H1 (cell line): Measurements from ENCODE around the gene AICDA. TPM values are rescaled to one million over a fixed set of nuclear protein-coding genes. Genes with fewer than 3 reads are reported as not detected.
A peak's percentile ranks its signal among the peaks of the same experiment; 100 is the strongest.

ENCODE experiments used
- CTCF ChIA-PET: fragments of 300-600 bp; sonication (Branson Sonifier 250); formaldehyde crosslinking; loops from one replicate; lab custom pipeline; 2021; ENCODE audit not compliant: partially characterized antibody; lab: Charles Lee
- POLR2A ChIA-PET: fragments of 300-600 bp; sonication (Branson Sonifier 250); formaldehyde crosslinking; loops from one replicate; lab custom pipeline; 2021; ENCODE audit warnings: inconsistent platforms; ENCODE audit not compliant: partially characterized antibody; lab: Charles Lee
- DNase-seq, 2 experiments: peaks; one replicate each; pipeline versions ENCODE4 v3.0.0 to v3.0.0-alpha.2; 2010 to 2022; ENCODE audit warnings: low spot score in 2 of 2, low read depth in 1 of 2, mixed read lengths in 1 of 2
- FAIRE-seq: peaks from 2 replicates; lab custom pipeline; 2011; peaks lifted over from hg19 to GRCh38; lab: Jason Lieb, UNC
- H2AFZ ChIP-seq: 2 replicates; pipeline ENCODE4 v1.8.1; 2012; ENCODE audit warnings: low read length, inconsistent platforms
- H2AK5ac ChIP-seq: 2 replicates; pipeline ENCODE4 v1.6.1; 2013; ENCODE audit warnings: low read depth, low read length
- H2BK120ac ChIP-seq: replicated peaks from 2 replicates; pipeline ENCODE3; 2013; ENCODE audit warnings: low read depth, low read length, inconsistent platforms
- H2BK12ac ChIP-seq: 2 replicates; pipeline ENCODE4 v1.6.1; 2013; ENCODE audit warnings: low read depth, low read length
- H2BK15ac ChIP-seq: 2 replicates; pipeline ENCODE4 v1.6.1; 2013; ENCODE audit warnings: low read length
- H2BK20ac ChIP-seq: 2 replicates; pipeline ENCODE4 v1.6.1; 2013; ENCODE audit warnings: low read length
- H2BK5ac ChIP-seq: 2 replicates; pipeline ENCODE4 v1.6.1; 2013; ENCODE audit warnings: low read depth, low read length
- H3K14ac ChIP-seq: 2 replicates; pipeline ENCODE4 v1.6.1; 2013; ENCODE audit warnings: inconsistent platforms; ENCODE audit not compliant: insufficient read length
- H3K18ac ChIP-seq: 2 replicates; pipeline ENCODE4 v1.6.1; 2013; ENCODE audit warnings: low read length; ENCODE audit errors: extremely low read depth
- H3K23ac ChIP-seq: 2 replicates; pipeline ENCODE4 v1.6.1; 2013; ENCODE audit warnings: inconsistent platforms; ENCODE audit not compliant: insufficient read length
- H3K23me2 ChIP-seq: 2 replicates; pipeline ENCODE4 v1.6.1; 2013; ENCODE audit warnings: low read depth, low read length
- H3K27ac ChIP-seq: 2 replicates; pipeline ENCODE4 v1.6.1; 2011; ENCODE audit warnings: low read depth, low read length, inconsistent platforms
- H3K27me3 ChIP-seq, 4 experiments: replicated peaks in 1 of 4; 1 replicate in 1 of 4; 2 replicates in 3 of 4; pipeline versions ENCODE4 v1.6.1 to v1.8.1; 2011 to 2013; ENCODE audit warnings: low read length in 3 of 4, mild to moderate bottlenecking in 3 of 4, inconsistent platforms in 2 of 4, mixed read lengths in 2 of 4, moderate library complexity in 1 of 4; ENCODE audit not compliant: control insufficient read depth in 3 of 4, insufficient read depth in 3 of 4; ENCODE audit errors: extremely low read depth in 1 of 4
- H3K36me3 ChIP-seq, 4 experiments: 2 replicates each; pipeline versions ENCODE4 v1.6.1 to v1.8.1; 2011 to 2013; ENCODE audit warnings: mild to moderate bottlenecking in 4 of 4, low read length in 3 of 4, moderate library complexity in 2 of 4, control low read depth in 1 of 4, inconsistent platforms in 1 of 4; ENCODE audit not compliant: insufficient read depth in 4 of 4, control insufficient read depth in 2 of 4
- H3K4ac ChIP-seq: replicated peaks from 2 replicates; pipeline ENCODE3; 2013; ENCODE audit warnings: low read length, low read depth, mixed read lengths, inconsistent platforms; ENCODE audit not compliant: insufficient read length
- H3K4me1 ChIP-seq, 4 experiments: replicated peaks in 1 of 4; 1 replicate in 1 of 4; 2 replicates in 3 of 4; pipeline versions ENCODE4 v1.6.1 to v1.8.1; 2011 to 2013; ENCODE audit warnings: low read length in 3 of 4, inconsistent platforms in 2 of 4, mixed read lengths in 1 of 4; ENCODE audit not compliant: insufficient read depth in 4 of 4, control insufficient read depth in 3 of 4
- H3K4me2 ChIP-seq, 2 experiments: 2 replicates each; pipeline versions ENCODE4 v1.6.1 to v1.8.1; 2011 to 2013; ENCODE audit warnings: low read depth in 2 of 2, low read length in 2 of 2, control low read depth in 1 of 2, inconsistent platforms in 1 of 2, mild to moderate bottlenecking in 1 of 2; ENCODE audit not compliant: insufficient read depth in 1 of 2
- H3K4me3 ChIP-seq, 4 experiments: fragments of 200-600, 300-600 bp in 1 of 4; sonication (generic), shearing (Covaris generic), sonication (Bioruptor Twin) in 1 of 4; 2 replicates each; pipeline versions ENCODE4 v1.5.1 to v1.8.1; 2011 to 2016; ENCODE audit warnings: low read length in 4 of 4, low read depth in 3 of 4, control low read depth in 2 of 4, inconsistent platforms in 2 of 4, mild to moderate bottlenecking in 2 of 4, mixed read lengths in 1 of 4, moderate library complexity in 1 of 4; ENCODE audit not compliant: insufficient read depth in 2 of 4; ENCODE audit errors: extremely low read depth in 1 of 4
- H3K56ac ChIP-seq: replicated peaks from 2 replicates; pipeline ENCODE3; 2013; ENCODE audit warnings: low read depth, mild to moderate bottlenecking, mixed read lengths, low read length, inconsistent platforms; ENCODE audit not compliant: insufficient read length
- H3K79me1 ChIP-seq: 2 replicates; pipeline ENCODE4 v1.6.1; 2013; ENCODE audit warnings: low read depth, low read length, control low read depth
- H3K79me2 ChIP-seq, 2 experiments: 2 replicates each; pipeline versions ENCODE4 v1.6.1 to v1.8.1; 2012 to 2013; ENCODE audit warnings: low read length in 2 of 2, mild to moderate bottlenecking in 2 of 2, inconsistent platforms in 1 of 2; ENCODE audit not compliant: insufficient read depth in 2 of 2, control insufficient read depth in 1 of 2
- H3K9ac ChIP-seq, 4 experiments: replicated peaks in 1 of 4; 1 replicate in 1 of 4; 2 replicates in 3 of 4; pipeline versions ENCODE4 v1.6.1 to v1.8.1; 2011 to 2013; ENCODE audit warnings: low read depth in 3 of 4, low read length in 3 of 4, control low read depth in 2 of 4, mild to moderate bottlenecking in 2 of 4, moderate library complexity in 2 of 4, inconsistent platforms in 1 of 4; ENCODE audit errors: extremely low read depth in 1 of 4
- H3K9me3 ChIP-seq, 2 experiments: 2 replicates each; pipeline versions ENCODE4 v1.6.1 to v1.8.1; 2012 to 2013; ENCODE audit warnings: mild to moderate bottlenecking in 2 of 2, moderate library complexity in 2 of 2, control low read depth in 1 of 2, inconsistent platforms in 1 of 2, low read depth in 1 of 2, low read length in 1 of 2, mixed read lengths in 1 of 2; ENCODE audit not compliant: insufficient read depth in 2 of 2
- H4K20me1 ChIP-seq, 2 experiments: replicated peaks in 1 of 2; 2 replicates each; pipeline versions ENCODE3 to v1.8.1; 2011 to 2013; ENCODE audit warnings: inconsistent platforms in 2 of 2, low read length in 2 of 2, mild to moderate bottlenecking in 1 of 2; ENCODE audit not compliant: insufficient read depth in 2 of 2, control insufficient read depth in 1 of 2
- H4K5ac ChIP-seq: 2 replicates; pipeline ENCODE4 v1.6.1; 2013; ENCODE audit warnings: low read length, low read depth, mixed read lengths, inconsistent platforms; ENCODE audit not compliant: insufficient read length
- H4K8ac ChIP-seq: 2 replicates; pipeline ENCODE4 v1.8.0; 2013; ENCODE audit warnings: mild to moderate bottlenecking, moderate library complexity, low read length, inconsistent platforms; ENCODE audit not compliant: insufficient read depth; ENCODE audit errors: extremely low read depth
- H4K91ac ChIP-seq: replicated peaks from 2 replicates; pipeline ENCODE3; 2013; ENCODE audit warnings: low read length, mixed read lengths, inconsistent platforms; ENCODE audit not compliant: insufficient read length
- HDAC6 ChIP-seq: IDR thresholded peaks from one replicate; pipeline ENCODE4 v1.7.1; 2012; ENCODE audit warnings: low read depth, mild to moderate bottlenecking, inconsistent platforms, low read length, moderate library complexity
- WGBS, 2 experiments: shearing (Covaris generic) in 1 of 2; methylation state at CpG; one replicate each; pipeline versions ENCODE4 v1.1.6 to v1.1.7; 2013 to 2015; ENCODE audit warnings: low lambda C conversion rate in 2 of 2, mixed read lengths in 2 of 2, inconsistent platforms in 1 of 2, low coverage in 1 of 2, missing lambda C conversion rate in 1 of 2; ENCODE audit not compliant: insufficient replicate concordance in 2 of 2, insufficient coverage in 1 of 2, insufficient read length in 1 of 2; ENCODE audit errors: extremely low coverage in 1 of 2, missing lambda C conversion rate in 1 of 2; 5-methylcytosine and 5-hydroxymethylcytosine counted together
- polyA plus RNA-seq, 7 experiments: library from polyadenylated mRNA; depleted of rRNA in 3 of 7; stranded (reverse) in 5 of 7; unstranded in 2 of 7; fragments of >200 nt in 5 of 7; fragments of 200-250 nt in 2 of 7; gene quantifications; 1 replicate in 5 of 7; 2 replicates in 1 of 7; 4 replicates in 1 of 7; pipeline versions ENCODE4 v1.2.1 to v1.2.3, GENCODE V29; 2011 to 2013; ENCODE audit warnings: missing spikeins in 2 of 7, mixed read lengths in 2 of 7
- total RNA-seq: library from RNA; stranded (reverse); fragmentation: NEBNext Ultra II Directional; extraction: Animal tissue kit (Norgen Biotek cat#: 25700); gene quantifications from 2 replicates; pipeline ENCODE4 v1.2.1, GENCODE V29; 2021
- TF ChIP-seq, protein P1 (sequence below), 3 experiments: IDR thresholded peaks; 1 replicate in 2 of 3; 2 replicates in 1 of 3; pipeline versions ENCODE4 v1.5.1 to v1.6.1; 2011; ENCODE audit warnings: low read length in 3 of 3, mild to moderate bottlenecking in 3 of 3, inconsistent platforms in 2 of 3, low read depth in 1 of 3, moderate library complexity in 1 of 3; ENCODE audit not compliant: insufficient read depth in 1 of 3; ENCODE audit errors: control extremely low read depth in 1 of 3

AICDA gene
- total and polyA plus RNA-seq, 2 of the 8 experiments (the other 6 are each of a cell fraction or from before 2014, with no cell fraction given), result not detected

DNA sequence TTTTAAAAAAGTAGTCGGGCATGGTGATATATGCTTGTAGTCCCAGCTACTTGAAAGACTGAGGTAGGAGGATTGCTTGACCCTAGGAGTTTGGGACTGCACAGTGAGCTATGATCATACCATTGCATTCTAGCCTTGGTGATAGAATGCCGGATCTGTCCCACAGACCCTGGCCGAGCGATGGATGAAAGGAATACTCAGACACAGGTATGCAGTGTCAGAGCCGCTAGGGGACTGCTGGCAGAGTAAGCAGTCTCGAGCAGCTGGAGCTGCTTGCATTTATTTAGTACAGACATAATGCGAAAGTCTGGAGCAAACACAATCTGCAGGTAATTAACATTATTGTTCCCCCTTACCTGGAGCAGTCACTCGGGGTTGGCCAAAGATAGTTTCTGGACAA lies 18.6 kb downstream of the AICDA start:
- Histone ChIP-seq H2AK5ac (no peak overlapping the region), H4K20me1 (no peaks in the 10 kb centered on the region), H3K79me2 (no peaks in the 10 kb centered on the region), H3K4me1 (no peaks in the 10 kb centered on the region), H2BK120ac (no peak overlapping the region), H3K23me2 (no peaks in the 10 kb centered on the region; the same call in 1 of the 2 replicates), H2AFZ (no peak overlapping the region), H3K27ac (no peak overlapping the region), H3K9me3 (no peaks in the 10 kb centered on the region), H2BK5ac (no peak overlapping the region), H3K4ac (no peak overlapping the region), H3K18ac (no peak overlapping the region), H2BK20ac (no peak overlapping the region), H2BK15ac (no peak overlapping the region), H3K56ac (no peak overlapping the region), H3K23ac (no peak overlapping the region), H3K4me2 (no peak overlapping the region), H3K14ac (no peak overlapping the region), H2BK12ac (no peak overlapping the region), H3K9ac (no peak overlapping the region), H3K4me3 (no peak overlapping the region), H3K79me1 (no peaks in the 10 kb centered on the region), H3K36me3 (no peaks in the 10 kb centered on the region), H4K8ac (no peak overlapping the region), H4K91ac (no peak overlapping the region), H4K5ac (no peak overlapping the region), H3K27me3 (no peaks in the 10 kb centered on the region)
- ChIA-PET POLR2A (no interaction called here), CTCF (interaction anchor here (1.0 to 7.5 kb wide), 3 partner anchors 15 to 50 kb away, joined by 3 to 57 read pairs (median 10); partner anchors contain the start of gene AICDA)
- FAIRE-seq (no peak), DNase-seq (no peak)
- TF ChIP-seq, protein P1, sequence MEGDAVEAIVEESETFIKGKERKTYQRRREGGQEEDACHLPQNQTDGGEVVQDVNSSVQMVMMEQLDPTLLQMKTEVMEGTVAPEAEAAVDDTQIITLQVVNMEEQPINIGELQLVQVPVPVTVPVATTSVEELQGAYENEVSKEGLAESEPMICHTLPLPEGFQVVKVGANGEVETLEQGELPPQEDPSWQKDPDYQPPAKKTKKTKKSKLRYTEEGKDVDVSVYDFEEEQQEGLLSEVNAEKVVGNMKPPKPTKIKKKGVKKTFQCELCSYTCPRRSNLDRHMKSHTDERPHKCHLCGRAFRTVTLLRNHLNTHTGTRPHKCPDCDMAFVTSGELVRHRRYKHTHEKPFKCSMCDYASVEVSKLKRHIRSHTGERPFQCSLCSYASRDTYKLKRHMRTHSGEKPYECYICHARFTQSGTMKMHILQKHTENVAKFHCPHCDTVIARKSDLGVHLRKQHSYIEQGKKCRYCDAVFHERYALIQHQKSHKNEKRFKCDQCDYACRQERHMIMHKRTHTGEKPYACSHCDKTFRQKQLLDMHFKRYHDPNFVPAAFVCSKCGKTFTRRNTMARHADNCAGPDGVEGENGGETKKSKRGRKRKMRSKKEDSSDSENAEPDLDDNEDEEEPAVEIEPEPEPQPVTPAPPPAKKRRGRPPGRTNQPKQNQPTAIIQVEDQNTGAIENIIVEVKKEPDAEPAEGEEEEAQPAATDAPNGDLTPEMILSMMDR (IDR thresholded peaks at IDR 0.05; ENCODE audit: control extremely low read depth in 1 of 3, insufficient read depth in 1 of 3, low read depth in 1 of 3, low read length in 3 of 3), result peak in 1 of 3 experiments; percentile 5; a peak in 1 of 4 replicates
- TF ChIP-seq HDAC6, result no peak
- WGBS, 2 experiments, result 91% methylated on average over 8 of the region's 8 CpGs; no CpG with 5 or more reads in 1 of the 2 experiments
